GM20000 (cell line): Measurements from ENCODE around the gene TMBIM1.

Source experiments
- DNase-seq: peaks from one replicate; pipeline ENCODE4 v3.0.0; 2012; ENCODE audit warnings: low spot score
- TF ChIP-seq, protein P1 (sequence below): IDR thresholded peaks from 2 replicates; pipeline ENCODE4 v1.5.1; 2012; ENCODE audit warnings: mild to moderate bottlenecking, control low read depth; ENCODE audit errors: extremely low read depth, missing control alignments

Gene TMBIM1

DNA sequence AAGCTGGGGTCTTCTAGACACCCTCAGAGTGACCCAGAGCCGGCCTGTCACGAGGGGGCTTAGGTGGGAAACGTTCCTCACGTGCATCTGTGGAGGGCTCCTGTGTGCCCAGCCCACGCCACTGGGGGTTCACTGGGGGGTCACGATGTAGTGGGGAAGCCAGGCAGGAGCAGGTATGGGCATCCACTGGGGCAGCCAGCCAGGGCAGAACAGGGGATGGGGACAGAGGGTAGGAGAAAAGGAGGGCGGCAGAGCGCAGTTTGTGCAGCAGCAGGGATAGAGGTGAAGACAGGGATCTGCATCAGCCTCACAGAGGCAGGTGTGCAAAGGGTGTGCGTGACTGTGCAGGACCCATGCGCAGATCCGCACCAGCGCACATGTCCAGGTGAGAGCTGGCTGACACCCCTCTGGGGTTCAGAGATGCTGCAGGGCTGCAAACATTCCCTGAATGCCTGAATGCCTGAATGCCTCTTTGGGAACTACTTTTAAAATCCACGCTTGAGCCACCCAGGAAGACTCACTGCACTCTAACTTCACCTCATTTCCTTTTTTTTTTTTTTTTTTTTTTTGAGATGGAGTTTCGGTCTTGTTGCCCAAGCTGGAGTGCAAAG lies 11.9 kb downstream of the TMBIM1 start:
- TF ChIP-seq, protein P1, sequence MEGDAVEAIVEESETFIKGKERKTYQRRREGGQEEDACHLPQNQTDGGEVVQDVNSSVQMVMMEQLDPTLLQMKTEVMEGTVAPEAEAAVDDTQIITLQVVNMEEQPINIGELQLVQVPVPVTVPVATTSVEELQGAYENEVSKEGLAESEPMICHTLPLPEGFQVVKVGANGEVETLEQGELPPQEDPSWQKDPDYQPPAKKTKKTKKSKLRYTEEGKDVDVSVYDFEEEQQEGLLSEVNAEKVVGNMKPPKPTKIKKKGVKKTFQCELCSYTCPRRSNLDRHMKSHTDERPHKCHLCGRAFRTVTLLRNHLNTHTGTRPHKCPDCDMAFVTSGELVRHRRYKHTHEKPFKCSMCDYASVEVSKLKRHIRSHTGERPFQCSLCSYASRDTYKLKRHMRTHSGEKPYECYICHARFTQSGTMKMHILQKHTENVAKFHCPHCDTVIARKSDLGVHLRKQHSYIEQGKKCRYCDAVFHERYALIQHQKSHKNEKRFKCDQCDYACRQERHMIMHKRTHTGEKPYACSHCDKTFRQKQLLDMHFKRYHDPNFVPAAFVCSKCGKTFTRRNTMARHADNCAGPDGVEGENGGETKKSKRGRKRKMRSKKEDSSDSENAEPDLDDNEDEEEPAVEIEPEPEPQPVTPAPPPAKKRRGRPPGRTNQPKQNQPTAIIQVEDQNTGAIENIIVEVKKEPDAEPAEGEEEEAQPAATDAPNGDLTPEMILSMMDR = no peak
- DNase-seq = no peak

- DNase-seq = no peak
- TF ChIP-seq, protein P1 = no peak
These were observed 13.6 kb downstream of the TMBIM1 start for GRCh38 chr2:218278531-218279360.

DNA sequence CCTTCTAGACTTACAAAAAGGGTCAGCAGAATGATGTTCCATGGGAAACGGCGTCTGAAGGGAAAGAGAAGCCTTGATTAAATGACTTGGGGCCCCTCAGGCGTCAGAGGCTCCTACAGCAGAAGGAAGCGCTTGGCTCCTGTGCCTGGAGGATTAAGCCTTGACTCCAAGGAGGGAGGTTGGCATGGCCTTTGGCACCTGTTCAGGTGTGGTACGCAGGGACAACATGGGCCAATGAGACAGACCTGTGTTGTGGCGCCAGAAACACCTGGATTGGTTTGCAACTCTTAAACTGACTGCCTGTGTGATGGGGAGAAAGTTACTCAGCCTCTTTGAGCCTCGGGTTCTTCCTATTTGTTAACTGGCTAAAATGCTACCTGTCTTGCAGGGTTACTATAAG lies 14.4 kb downstream of the TMBIM1 start:
- TF ChIP-seq, protein P1 = no peak
- no peak for DNase-seq

- no peak for DNase-seq
- TF ChIP-seq, protein P1 = no peak
These were observed 15.1 kb downstream of the TMBIM1 start for GRCh38 chr2:218276986-218277755.

- TF ChIP-seq, protein P1 = no peak
These were observed 16.8 kb downstream of the TMBIM1 start for GRCh38 chr2:218275371-218276072.

DNA sequence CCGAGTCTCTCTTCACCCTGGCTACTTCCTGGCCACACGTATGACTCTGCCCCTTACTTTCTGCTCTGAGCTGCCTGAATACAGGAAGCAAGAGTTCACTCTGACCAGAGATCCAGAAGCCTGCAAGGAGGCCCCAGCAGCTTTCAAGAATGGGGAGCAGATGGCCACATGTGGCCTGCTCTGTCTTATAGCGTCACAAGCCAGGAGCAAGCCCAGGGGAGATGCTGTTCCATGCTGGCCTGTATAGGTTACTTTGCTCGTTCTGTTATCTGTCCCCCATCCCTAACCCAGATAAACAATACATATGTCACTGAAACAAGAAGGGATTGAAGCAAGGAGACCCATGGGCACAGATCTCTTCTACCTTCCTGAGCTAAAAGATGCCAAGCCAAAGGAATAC lies 17.7 kb downstream of the TMBIM1 start:
- no peak for DNase-seq
- TF ChIP-seq, protein P1 = no peak

More at GRCh38 chr2:218275371-218276072, 16.8 kb downstream of the TMBIM1 start:
- no peak for DNase-seq
